GM19438 (cell line): ENCODE data around the gene PSMC5.
"Not testable (repeated sequence)": the region's sequence is repeated elsewhere in the genome, so short reads cannot be mapped to it uniquely, and the experiment has no call there.

Experiments used
- ATAC-seq: cut with Tn5 transposase; IDR thresholded peaks from one replicate; pipeline ENCODE4 v1.9.1; 2021; ENCODE audit warnings: low read depth; ENCODE audit not compliant: unreplicated experiment

PSMC5 gene

GRCh38 chr17:63866625-63867024 is 39.4 kb downstream of the PSMC5 start:
- not testable (repeated sequence) for ATAC-seq

DNA sequence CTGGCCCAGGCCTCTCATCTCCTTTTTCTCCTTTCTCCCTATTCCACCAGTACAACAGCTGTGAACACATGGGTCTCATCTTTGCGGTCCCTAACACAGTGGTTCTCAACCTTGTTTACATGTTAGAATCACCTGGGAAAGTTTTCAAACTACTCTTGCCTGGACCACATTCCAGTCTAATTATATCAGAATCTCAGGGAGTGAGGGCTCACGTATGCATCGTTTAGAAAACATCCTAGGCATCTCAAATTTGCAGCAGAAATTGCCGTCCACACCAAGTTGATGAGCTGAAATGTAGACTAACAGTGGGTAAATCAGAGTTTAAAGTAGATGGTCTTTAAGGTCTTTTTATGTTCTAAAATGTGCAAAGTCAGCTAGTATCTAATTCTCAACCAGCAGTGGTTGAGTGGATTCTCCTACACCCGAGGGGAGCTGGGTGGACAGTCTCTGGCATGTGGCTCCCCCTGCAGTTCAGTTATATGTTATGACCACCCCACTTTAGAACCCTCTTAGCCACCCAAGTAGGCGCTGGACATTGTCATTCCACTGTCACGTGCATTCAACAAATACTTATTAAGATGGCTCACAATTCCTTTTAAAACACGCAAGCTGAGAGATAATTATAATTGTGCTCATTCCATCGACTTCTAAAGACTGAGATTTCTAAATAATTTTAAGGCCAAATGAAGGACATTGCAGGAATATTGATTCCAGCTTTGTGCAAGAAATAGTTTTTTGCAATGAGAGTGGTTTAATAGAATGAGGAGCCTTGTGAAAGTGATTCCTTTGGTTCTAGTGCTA is 42.5 kb downstream of the PSMC5 start:
- not testable (repeated sequence) for ATAC-seq

GRCh38 chr17:63870292-63870665 is 43.0 kb downstream of the PSMC5 start:
- not testable (repeated sequence) for ATAC-seq

DNA sequence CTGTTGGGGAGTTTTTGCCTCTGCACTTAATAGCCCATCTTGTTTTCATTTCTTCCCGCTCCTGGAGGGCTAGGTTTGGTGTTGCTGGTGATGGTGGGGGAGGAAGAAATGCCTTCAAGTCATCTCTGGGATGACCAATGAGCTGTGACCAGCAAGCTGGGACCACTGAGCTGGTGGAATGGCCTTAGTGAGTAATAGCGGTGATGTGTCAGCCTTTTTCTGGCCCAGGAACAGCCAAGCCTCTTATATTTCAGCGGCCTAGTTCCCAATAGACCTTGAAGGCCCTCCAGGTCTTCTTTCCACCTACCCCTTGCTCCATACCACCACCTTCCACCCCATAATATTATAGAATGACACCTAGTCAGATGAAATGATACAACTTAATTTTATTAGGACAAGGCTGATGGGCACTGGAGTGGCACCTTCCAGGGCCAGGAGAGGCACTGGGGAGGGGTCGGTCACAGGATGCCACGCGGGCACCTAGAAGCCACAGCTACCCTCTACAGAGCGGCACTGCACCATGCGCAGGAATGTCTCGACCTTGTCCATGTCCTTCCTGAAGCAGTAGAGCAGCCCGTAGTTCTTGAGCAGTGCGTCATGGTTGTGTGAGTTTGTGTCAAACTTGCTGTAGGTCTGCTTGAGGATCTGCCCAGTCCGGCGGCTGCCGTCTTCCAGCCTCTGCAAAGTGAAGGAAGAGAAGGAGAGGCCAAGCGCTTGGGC is 44.6 kb downstream of the PSMC5 start:
- ATAC-seq: not testable (repeated sequence)

DNA sequence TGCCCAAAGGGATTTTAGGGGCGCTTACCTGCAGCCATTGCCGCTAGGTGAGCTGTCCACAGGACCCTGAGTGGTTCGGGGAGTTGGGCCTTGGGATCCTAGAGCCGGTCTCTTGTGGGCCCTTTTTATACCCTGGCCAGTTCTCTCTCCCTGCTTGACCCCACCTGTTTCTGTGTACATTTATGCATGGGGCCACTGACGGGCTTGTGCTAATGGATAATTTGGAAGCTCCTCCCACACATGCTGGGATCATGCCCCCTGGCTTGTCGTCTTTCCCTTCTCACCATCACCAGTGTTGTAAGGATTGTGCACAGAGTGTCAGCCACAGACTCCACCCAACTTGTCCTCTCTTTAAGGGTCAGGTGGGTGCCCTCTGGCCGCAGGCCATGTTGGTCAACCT is 46.3 kb downstream of the PSMC5 start, which contains the start of gene CSH2:
Gene CSH2 (minus strand): TSS at position 101 of the 400 bp plus-strand sequence. CDS start 63 bp downstream, at position 38.
- ATAC-seq: not testable (repeated sequence)

DNA sequence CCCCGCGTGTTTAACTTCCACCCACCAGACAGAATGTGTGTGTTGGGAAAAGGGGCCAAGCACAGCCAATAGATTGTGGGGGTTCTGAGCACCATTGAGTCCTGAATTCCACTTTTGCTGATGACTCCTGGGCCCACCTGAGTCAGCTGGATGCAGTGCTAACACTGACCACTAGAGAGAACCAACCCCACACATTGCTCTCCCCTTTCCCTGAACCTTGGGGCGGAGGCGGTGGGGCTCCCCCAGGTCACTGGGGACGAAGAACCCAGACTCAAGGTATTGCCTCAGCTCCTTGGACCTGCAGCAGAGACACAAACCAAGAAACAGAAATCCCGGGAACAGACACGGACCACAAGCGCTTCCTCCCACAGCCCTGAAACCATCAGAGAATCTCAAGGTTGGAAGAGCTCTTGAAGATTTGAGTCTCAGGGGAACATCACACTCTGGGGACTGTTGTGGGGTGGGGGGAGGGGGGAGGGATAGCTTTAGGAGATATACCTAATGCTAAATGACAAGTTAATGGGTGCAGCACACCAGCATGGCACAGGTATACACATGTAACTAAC is 46.9 kb downstream of the PSMC5 start:
- ATAC-seq: not testable (repeated sequence)

- not testable (repeated sequence) for ATAC-seq
Observed at GRCh38 chr17:63874693-63875092, 47.5 kb downstream of the PSMC5 start.

DNA sequence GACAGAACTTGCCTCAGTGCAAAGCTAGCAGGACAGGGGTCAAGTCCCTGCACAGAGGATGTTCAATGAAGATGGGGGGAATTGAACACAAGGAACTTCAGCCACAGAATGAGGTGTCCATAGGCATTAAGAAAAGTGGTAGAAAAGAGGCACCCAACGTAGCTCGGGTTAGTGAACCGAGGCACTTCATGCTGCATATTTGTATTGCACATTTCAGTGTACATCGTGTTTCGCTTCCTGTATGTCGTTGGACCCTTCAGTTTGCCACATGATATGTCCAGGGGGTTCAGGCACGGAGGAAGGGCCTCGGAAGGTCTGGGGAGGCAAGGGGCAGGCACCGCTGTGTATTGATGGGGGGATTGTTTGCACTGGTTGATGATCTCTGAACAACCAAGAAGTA is 51.2 kb downstream of the PSMC5 start:
- ATAC-seq: not testable (repeated sequence)

- no peak for ATAC-seq
Observed at GRCh38 chr17:63880706-63881105, 53.5 kb downstream of the PSMC5 start.

DNA sequence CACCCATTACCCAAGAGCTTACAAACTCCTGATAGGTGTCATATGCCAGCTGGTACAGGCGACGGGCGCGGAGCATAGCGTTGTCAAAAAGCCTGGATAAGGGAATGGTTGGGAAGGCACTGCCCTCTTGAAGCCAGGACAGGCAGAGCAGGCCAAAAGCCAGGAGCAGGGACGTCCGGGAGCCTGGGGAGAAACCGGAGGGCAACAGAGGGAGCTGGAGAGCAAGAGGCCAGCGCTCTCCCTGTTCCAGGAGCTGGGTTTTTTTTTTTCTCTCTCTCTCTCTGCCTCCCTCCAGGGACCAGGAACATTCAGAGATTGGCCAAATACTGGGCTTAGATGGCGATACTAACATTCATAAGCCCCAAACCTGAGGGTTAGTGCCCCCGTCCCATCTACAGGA is 54.1 kb downstream of the PSMC5 start:
- not testable (repeated sequence) for ATAC-seq
